ENCODE measurements around the gene CCN6.

The CCN6 gene

DNA sequence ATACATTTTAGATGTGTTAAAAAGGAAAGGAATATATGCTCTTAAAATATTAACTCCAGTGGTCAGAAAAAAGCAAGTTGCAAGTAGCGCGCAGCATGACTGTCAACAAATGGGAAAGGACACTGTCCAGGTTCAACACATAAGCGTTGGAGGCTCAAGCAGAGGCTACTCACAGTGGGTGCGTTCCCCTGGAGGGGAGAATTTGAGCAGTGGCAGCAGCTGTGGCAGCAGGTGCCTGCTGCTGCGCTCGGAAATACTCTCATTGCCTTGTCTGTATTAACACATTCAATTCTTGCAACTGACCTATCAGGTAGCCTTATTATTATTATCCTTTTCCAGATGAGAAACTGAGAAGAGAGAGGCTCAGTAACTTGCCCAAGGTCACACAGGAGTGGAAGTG lies 21.9 kb upstream of the CCN6 start:
- no peak for DNase-seq (ENCODE audit: low read depth in 1 of 2, low spot score in 1 of 2)
- TF ChIP-seq SPI1 (IDR thresholded peaks at IDR 0.05; ENCODE audit: borderline replicate concordance, low read depth) (no peak), GABPA (IDR thresholded peaks at IDR 0.05; ENCODE audit: low read depth) (no peak)
- TF ChIP-seq, protein P1, sequence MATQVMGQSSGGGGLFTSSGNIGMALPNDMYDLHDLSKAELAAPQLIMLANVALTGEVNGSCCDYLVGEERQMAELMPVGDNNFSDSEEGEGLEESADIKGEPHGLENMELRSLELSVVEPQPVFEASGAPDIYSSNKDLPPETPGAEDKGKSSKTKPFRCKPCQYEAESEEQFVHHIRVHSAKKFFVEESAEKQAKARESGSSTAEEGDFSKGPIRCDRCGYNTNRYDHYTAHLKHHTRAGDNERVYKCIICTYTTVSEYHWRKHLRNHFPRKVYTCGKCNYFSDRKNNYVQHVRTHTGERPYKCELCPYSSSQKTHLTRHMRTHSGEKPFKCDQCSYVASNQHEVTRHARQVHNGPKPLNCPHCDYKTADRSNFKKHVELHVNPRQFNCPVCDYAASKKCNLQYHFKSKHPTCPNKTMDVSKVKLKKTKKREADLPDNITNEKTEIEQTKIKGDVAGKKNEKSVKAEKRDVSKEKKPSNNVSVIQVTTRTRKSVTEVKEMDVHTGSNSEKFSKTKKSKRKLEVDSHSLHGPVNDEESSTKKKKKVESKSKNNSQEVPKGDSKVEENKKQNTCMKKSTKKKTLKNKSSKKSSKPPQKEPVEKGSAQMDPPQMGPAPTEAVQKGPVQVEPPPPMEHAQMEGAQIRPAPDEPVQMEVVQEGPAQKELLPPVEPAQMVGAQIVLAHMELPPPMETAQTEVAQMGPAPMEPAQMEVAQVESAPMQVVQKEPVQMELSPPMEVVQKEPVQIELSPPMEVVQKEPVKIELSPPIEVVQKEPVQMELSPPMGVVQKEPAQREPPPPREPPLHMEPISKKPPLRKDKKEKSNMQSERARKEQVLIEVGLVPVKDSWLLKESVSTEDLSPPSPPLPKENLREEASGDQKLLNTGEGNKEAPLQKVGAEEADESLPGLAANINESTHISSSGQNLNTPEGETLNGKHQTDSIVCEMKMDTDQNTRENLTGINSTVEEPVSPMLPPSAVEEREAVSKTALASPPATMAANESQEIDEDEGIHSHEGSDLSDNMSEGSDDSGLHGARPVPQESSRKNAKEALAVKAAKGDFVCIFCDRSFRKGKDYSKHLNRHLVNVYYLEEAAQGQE (IDR thresholded peaks at IDR 0.05; ENCODE audit: insufficient replicate concordance, low read depth): no peak
- TF ChIP-seq, protein P2, sequence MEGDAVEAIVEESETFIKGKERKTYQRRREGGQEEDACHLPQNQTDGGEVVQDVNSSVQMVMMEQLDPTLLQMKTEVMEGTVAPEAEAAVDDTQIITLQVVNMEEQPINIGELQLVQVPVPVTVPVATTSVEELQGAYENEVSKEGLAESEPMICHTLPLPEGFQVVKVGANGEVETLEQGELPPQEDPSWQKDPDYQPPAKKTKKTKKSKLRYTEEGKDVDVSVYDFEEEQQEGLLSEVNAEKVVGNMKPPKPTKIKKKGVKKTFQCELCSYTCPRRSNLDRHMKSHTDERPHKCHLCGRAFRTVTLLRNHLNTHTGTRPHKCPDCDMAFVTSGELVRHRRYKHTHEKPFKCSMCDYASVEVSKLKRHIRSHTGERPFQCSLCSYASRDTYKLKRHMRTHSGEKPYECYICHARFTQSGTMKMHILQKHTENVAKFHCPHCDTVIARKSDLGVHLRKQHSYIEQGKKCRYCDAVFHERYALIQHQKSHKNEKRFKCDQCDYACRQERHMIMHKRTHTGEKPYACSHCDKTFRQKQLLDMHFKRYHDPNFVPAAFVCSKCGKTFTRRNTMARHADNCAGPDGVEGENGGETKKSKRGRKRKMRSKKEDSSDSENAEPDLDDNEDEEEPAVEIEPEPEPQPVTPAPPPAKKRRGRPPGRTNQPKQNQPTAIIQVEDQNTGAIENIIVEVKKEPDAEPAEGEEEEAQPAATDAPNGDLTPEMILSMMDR (IDR thresholded peaks at IDR 0.05; ENCODE audit: insufficient read depth, low read length): no peak

DNA sequence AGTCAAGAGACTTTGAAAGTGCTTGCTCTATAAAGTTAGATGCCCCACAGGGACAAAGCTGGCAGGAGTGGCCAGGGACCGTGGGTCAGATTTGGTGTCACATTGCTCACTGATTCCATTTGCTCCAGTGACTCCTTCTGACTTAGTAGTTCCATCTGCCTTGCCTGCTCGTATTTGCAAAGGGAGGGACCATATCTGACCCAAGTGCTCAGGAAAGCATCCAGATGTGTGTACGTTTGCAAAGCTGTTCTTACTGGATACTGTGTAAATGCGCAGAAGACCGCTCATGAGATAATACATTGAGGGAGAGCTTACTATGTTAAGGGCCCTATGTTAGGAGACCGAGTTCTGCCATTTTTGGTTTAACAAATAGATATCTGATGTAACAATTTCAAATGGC lies 21.2 kb upstream of the CCN6 start:
- Histone ChIP-seq H3K27me3 (ENCODE audit: insufficient read depth, poor library complexity, severe bottlenecking) (no peaks in the 10 kb centered on the region), H3K27ac (replicated peaks) (no peak overlapping the region), H3K4me3 (replicated peaks; ENCODE audit: insufficient read depth, low read length) (no peak overlapping the region)
- DNase-seq (ENCODE audit: low read depth in 1 of 2, low spot score in 1 of 2): no peak
- TF ChIP-seq POLR2AphosphoS5 (IDR thresholded peaks at IDR 0.05; ENCODE audit: low read depth): no peak
- TF ChIP-seq, protein P2 (IDR thresholded peaks at IDR 0.05; ENCODE audit: insufficient read depth, low read length): no peak

More for the DNA sequence above, 21.9 kb upstream of the CCN6 start:
- Histone ChIP-seq H3K27me3 (ENCODE audit: insufficient read depth, poor library complexity, severe bottlenecking) (no peaks in the 10 kb centered on the region), H3K27ac (replicated peaks) (no peak overlapping the region), H3K4me3 (replicated peaks; ENCODE audit: insufficient read depth, low read length) (no peak overlapping the region)

DNA sequence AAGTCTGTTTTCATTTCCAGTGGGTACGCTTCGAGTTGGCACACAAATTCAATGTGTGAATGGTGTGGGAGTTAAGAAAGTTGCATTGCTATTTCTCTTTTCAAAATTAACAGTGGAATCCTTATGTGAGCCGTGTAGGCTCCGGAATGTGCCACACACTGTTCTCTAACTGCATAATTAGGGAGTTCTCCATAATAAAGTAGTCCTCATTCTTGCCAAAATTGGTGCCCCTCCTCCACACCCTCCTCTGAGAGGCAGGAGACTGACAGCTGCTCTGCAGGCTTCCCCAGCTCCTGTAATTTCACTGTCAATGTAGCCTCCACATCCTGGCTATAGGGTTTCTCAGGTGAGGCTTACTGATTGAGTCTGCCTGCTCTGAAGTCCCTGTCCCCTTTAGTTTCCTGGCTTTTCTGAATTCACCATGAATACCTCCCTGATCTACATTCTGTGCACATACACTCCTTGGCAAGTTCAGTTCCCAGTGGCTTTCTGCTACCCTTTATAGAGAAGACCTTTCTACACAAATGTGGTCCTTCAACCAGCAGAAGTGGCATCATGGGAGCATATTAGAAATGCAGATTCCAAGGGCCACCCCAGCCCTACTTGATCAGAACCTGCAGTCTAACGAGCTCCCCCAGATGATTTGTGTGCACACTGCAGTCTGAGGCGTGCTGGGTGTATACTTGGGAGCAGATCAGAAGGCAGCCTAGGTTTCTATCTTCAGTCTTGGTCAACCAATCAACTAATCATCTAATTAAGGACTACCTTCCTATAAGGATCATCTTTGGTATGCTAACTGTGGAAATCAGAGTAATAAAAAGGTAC lies 19.9 kb upstream of the CCN6 start:
- TF ChIP-seq SPI1 (IDR thresholded peaks at IDR 0.05; ENCODE audit: borderline replicate concordance, low read depth): no peak
- TF ChIP-seq, protein P2 (IDR thresholded peaks at IDR 0.05; ENCODE audit: insufficient read depth, low read length): no peak
- TF ChIP-seq, protein P1 (IDR thresholded peaks at IDR 0.05; ENCODE audit: insufficient replicate concordance, low read depth): no peak
- TF ChIP-seq GABPA (IDR thresholded peaks at IDR 0.05; ENCODE audit: low read depth): no peak
- no peak for TF ChIP-seq POLR2AphosphoS5 (IDR thresholded peaks at IDR 0.05; ENCODE audit: low read depth)
- Histone ChIP-seq H3K27me3 (ENCODE audit: insufficient read depth, poor library complexity, severe bottlenecking) (no peaks in the 10 kb centered on the region), H3K27ac (replicated peaks) (no peak overlapping the region), H3K4me3 (replicated peaks; ENCODE audit: insufficient read depth, low read length) (no peak overlapping the region)
- no peak for DNase-seq (ENCODE audit: low read depth in 1 of 2, low spot score in 1 of 2)

DNA sequence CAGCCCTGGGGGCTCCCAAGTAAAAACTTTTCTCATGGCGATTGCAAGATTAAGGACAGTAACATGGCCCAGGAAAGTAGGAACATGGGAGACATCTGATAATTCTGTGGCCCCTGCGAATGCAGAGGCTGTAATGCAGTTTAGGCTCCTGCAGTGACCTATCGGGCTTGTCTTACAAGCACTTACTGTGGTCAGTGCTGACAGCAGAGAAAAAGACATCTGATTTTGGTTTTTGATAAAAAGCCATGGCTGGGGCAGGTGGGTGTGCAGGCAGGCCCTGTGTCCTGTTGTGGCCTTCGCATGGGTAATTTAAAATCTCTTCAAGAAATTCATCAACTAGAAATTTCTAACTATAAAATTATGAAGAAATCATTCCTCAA lies 19.3 kb upstream of the CCN6 start:
- no peak for DNase-seq (ENCODE audit: low read depth in 1 of 2, low spot score in 1 of 2)

More for the DNA sequence above, 19.3 kb upstream of the CCN6 start:
- H3K27ac ChIP-seq (replicated peaks): no peak overlapping the region
- no peaks in the 10 kb centered on the region for H3K27me3 ChIP-seq (ENCODE audit: insufficient read depth, poor library complexity, severe bottlenecking)
- no peak overlapping the region for H3K4me3 ChIP-seq (replicated peaks; ENCODE audit: insufficient read depth, low read length)
- TF ChIP-seq, protein P2 (IDR thresholded peaks at IDR 0.05; ENCODE audit: insufficient read depth, low read length): no peak
- no peak for TF ChIP-seq POLR2AphosphoS5 (IDR thresholded peaks at IDR 0.05; ENCODE audit: low read depth)
- TF ChIP-seq SPI1 (IDR thresholded peaks at IDR 0.05; ENCODE audit: borderline replicate concordance, low read depth): no peak
- TF ChIP-seq, protein P1 (IDR thresholded peaks at IDR 0.05; ENCODE audit: insufficient replicate concordance, low read depth): no peak
- no peak for TF ChIP-seq GABPA (IDR thresholded peaks at IDR 0.05; ENCODE audit: low read depth)
